ENCODE measurements around the gene NCS1. TPM values are rescaled to one million over a fixed set of nuclear protein-coding genes. Genes with fewer than 3 reads are reported as not detected.

NCS1 gene
- total RNA-seq (0.22 TPM), polyA plus RNA-seq (not detected)

- Mint-ChIP-seq H3K36me3 (no peaks in the 10 kb centered on the region), H3K27me3 (peaks cover 17% of the 10 kb centered on the region), H3K4me1 (peaks cover 0 to 14% (median 4%) of the 10 kb centered on the region in 4 donors), H3K9me3 (peaks cover 0 to 2% (median 0%) of the 10 kb centered on the region in 7 donors), H3K4me3 (peak within 1 kb of the TSS; percentile 74 to 85 (median 78)), H3K27ac (peak within 1 kb of the TSS in 1 of 3 donors; percentile 52)
- H3K27ac ChIP-seq (ENCODE audit: insufficient read depth, low read length, poor library complexity, severe bottlenecking): no peak within 1 kb of the TSS
- no peaks in the 10 kb centered on the region for H3K27me3 ChIP-seq (ENCODE audit: control insufficient read depth, insufficient read depth, low read length)
- no peaks in the 10 kb centered on the region for H3K9me3 ChIP-seq (ENCODE audit: control insufficient read depth in 2 of 2, low read length in 2 of 2)
- no peaks in the 10 kb centered on the region for H3K36me3 ChIP-seq (ENCODE audit: control insufficient read depth, insufficient read depth, low read length)
- ATAC-seq (ENCODE audit: low read depth in 2 of 2) (peak; percentile 44 to 46), DNase-seq (peak in 1 of 3 donors; percentile 23)
- no peak within 1 kb of the TSS for H3K4me3 ChIP-seq (ENCODE audit: low read depth, low read length)
- H3K4me1 ChIP-seq (ENCODE audit: control insufficient read depth, insufficient read depth, low read length, poor library complexity, severe bottlenecking): peaks cover 4% of the 10 kb centered on the region
These were observed at the start of gene NCS1 for GRCh38 chr9:130172161-130172857. Gene NCS1 (plus strand): TSS chr9:130172404. CDS start chr9:130172664, 260 bp downstream.

DNA sequence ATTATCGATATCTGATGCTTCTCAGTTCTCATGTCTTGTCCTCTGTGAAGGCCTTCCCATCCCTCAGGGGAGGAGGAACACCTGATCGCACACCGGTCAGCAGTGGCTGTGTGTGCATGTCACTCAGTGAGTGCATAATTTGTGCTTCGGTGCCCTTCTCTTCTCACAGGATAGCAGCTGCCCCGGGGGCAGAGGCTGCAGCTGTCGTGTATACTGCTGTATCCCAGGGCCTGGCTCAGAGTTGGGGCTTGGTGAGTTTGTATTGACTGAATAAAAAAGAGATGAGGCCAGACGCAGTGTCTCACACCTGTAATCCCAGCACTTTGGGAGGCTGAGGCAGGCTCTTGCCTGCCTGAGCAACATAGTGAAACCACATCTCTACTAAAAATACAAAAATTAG, 49.7 kb upstream of the NCS1 start:
- H3K27ac Mint-ChIP-seq: no peak overlapping the region
- peaks cover 24% of the 10 kb centered on the region for H3K36me3 Mint-ChIP-seq
- H3K27me3 Mint-ChIP-seq: no peaks in the 10 kb centered on the region
- H3K4me1 Mint-ChIP-seq: peaks cover 10 to 18% (median 15%) of the 10 kb centered on the region in 4 donors
- no peaks in the 10 kb centered on the region for H3K27me3 ChIP-seq (ENCODE audit: control insufficient read depth, insufficient read depth, low read length)
- ATAC-seq (ENCODE audit: low read depth in 2 of 2) (no peak), DNase-seq (no peak)
- peaks cover 19% of the 10 kb centered on the region for H3K36me3 ChIP-seq (ENCODE audit: control insufficient read depth, insufficient read depth, low read length)
- no peak overlapping the region for H3K4me3 ChIP-seq (ENCODE audit: low read depth, low read length)
- H3K9me3 Mint-ChIP-seq: no peaks in the 10 kb centered on the region
- no peaks in the 10 kb centered on the region for H3K9me3 ChIP-seq (ENCODE audit: control insufficient read depth in 2 of 2, low read length in 2 of 2)
- H3K4me1 ChIP-seq (ENCODE audit: control insufficient read depth, insufficient read depth, low read length, poor library complexity, severe bottlenecking): peaks cover 8% of the 10 kb centered on the region
- no peak overlapping the region for H3K27ac ChIP-seq (ENCODE audit: insufficient read depth, low read length, poor library complexity, severe bottlenecking)
- no peak overlapping the region for H3K4me3 Mint-ChIP-seq

DNA sequence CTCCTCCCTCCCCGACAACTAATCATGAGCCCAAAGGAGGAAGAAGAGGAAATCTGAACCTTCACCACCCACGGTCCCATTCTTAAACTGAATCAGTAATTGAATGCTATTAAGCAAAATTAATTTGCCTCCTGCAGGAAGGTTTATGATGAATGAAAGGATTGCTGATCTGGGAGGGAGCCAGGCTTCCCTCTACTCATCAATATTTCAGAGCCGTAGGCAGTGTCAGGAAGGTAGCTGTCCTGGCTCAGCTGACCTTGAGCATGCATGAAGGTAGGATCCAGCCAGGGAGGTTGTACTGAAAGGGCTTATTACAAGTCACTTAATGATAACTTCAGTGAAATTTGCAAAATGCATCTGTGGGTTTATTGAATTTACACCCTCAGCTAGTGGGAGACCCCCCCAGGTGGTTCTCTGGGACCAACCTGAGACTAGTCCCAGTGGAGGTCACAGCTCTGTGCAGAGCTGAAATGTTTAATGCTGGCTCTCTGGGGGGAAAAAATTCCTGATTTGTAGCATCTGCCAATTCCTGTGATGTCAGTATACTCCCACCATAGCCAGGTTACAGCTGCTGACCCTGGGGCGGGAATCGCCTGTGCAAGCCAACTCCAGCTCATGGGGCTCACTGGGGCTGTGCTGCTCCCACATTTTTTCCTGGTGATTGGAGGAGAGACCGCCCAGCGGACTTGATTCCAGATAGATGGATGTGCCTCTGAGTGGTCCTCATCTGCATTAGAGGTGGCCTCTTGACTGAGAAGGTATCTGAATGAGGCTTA, 47.9 kb upstream of the NCS1 start:
- Mint-ChIP-seq H3K36me3 (peaks cover 23% of the 10 kb centered on the region), H3K4me3 (no peak overlapping the region), H3K27me3 (no peaks in the 10 kb centered on the region), H3K9me3 (no peaks in the 10 kb centered on the region), H3K4me1 (peaks cover 17 to 36% (median 29%) of the 10 kb centered on the region in 4 donors), H3K27ac (peak overlapping the region in 1 of 3 donors; percentile 73)
- ATAC-seq (ENCODE audit: low read depth in 2 of 2) (no peak), DNase-seq (no peak)
- H3K4me1 ChIP-seq (ENCODE audit: control insufficient read depth, insufficient read depth, low read length, poor library complexity, severe bottlenecking): peaks cover 26% of the 10 kb centered on the region
- no peaks in the 10 kb centered on the region for H3K9me3 ChIP-seq (ENCODE audit: control insufficient read depth in 2 of 2, low read length in 2 of 2)
- no peaks in the 10 kb centered on the region for H3K27me3 ChIP-seq (ENCODE audit: control insufficient read depth, insufficient read depth, low read length)
- H3K4me3 ChIP-seq (ENCODE audit: low read depth, low read length): no peak overlapping the region
- peaks cover 14% of the 10 kb centered on the region for H3K36me3 ChIP-seq (ENCODE audit: control insufficient read depth, insufficient read depth, low read length)
- no peak overlapping the region for H3K27ac ChIP-seq (ENCODE audit: insufficient read depth, low read length, poor library complexity, severe bottlenecking)

GRCh38 chr9:130126721-130127433, 45.3 kb upstream of the NCS1 start:
- Histone ChIP-seq H3K27me3 (ENCODE audit: control insufficient read depth, insufficient read depth, low read length) (no peaks in the 10 kb centered on the region), H3K27ac (ENCODE audit: insufficient read depth, low read length, poor library complexity, severe bottlenecking) (peak overlapping the region; percentile 95), H3K9me3 (ENCODE audit: control insufficient read depth in 2 of 2, low read length in 2 of 2) (no peaks in the 10 kb centered on the region), H3K36me3 (ENCODE audit: control insufficient read depth, insufficient read depth, low read length) (peaks cover 5% of the 10 kb centered on the region), H3K4me3 (ENCODE audit: low read depth, low read length) (peak overlapping the region; percentile 11), H3K4me1 (ENCODE audit: control insufficient read depth, insufficient read depth, low read length, poor library complexity, severe bottlenecking) (peaks cover 41% of the 10 kb centered on the region)
- Mint-ChIP-seq H3K27ac (peak overlapping the region; percentile 87 to 97 (median 90)), H3K36me3 (peaks cover 17% of the 10 kb centered on the region), H3K9me3 (no peaks in the 10 kb centered on the region), H3K27me3 (no peaks in the 10 kb centered on the region), H3K4me3 (peak overlapping the region; percentile 5 to 81 (median 46)), H3K4me1 (peaks cover 17 to 52% (median 41%) of the 10 kb centered on the region in 4 donors)
- no peak for ATAC-seq (ENCODE audit: low read depth in 2 of 2)
- no peak for DNase-seq

DNA sequence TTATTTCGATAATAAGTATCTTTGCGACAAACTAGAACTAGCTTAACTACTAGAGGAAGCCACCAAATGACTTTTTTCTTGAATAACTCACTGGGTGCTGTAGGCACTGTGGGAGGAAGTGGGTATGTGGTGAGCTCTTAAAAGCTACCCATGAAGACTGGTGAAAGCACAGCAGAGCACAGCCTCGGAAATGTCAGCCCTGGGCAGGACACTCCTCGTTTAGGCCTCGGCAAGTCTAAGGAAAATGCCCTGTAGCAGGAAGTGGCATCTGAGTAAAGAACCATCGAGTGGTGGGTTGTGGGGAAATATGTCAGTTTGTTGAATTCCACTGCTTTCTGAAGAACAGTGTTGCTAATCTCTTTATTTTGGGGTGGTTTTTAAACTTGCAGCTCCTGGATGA, 44.0 kb upstream of the NCS1 start:
- H3K4me3 Mint-ChIP-seq: peak overlapping the region; percentile 76 to 95 (median 84)
- H3K9me3 Mint-ChIP-seq: no peaks in the 10 kb centered on the region
- peak overlapping the region; percentile 96 to 98 (median 97) for H3K27ac Mint-ChIP-seq
- Histone ChIP-seq H3K36me3 (ENCODE audit: control insufficient read depth, insufficient read depth, low read length) (peaks cover 5% of the 10 kb centered on the region), H3K4me3 (ENCODE audit: low read depth, low read length) (peak overlapping the region; percentile 81), H3K4me1 (ENCODE audit: control insufficient read depth, insufficient read depth, low read length, poor library complexity, severe bottlenecking) (peaks cover 41% of the 10 kb centered on the region), H3K27me3 (ENCODE audit: control insufficient read depth, insufficient read depth, low read length) (no peaks in the 10 kb centered on the region), H3K27ac (ENCODE audit: insufficient read depth, low read length, poor library complexity, severe bottlenecking) (peak overlapping the region; percentile 95), H3K9me3 (ENCODE audit: control insufficient read depth in 2 of 2, low read length in 2 of 2) (no peaks in the 10 kb centered on the region)
- H3K36me3 Mint-ChIP-seq: peaks cover 17% of the 10 kb centered on the region
- DNase-seq (peak; percentile 64 to 94 (median 84)), ATAC-seq (ENCODE audit: low read depth in 2 of 2) (peak; percentile 95)
- H3K4me1 Mint-ChIP-seq: peaks cover 17 to 57% (median 44%) of the 10 kb centered on the region in 4 donors
- H3K27me3 Mint-ChIP-seq: no peaks in the 10 kb centered on the region

DNA sequence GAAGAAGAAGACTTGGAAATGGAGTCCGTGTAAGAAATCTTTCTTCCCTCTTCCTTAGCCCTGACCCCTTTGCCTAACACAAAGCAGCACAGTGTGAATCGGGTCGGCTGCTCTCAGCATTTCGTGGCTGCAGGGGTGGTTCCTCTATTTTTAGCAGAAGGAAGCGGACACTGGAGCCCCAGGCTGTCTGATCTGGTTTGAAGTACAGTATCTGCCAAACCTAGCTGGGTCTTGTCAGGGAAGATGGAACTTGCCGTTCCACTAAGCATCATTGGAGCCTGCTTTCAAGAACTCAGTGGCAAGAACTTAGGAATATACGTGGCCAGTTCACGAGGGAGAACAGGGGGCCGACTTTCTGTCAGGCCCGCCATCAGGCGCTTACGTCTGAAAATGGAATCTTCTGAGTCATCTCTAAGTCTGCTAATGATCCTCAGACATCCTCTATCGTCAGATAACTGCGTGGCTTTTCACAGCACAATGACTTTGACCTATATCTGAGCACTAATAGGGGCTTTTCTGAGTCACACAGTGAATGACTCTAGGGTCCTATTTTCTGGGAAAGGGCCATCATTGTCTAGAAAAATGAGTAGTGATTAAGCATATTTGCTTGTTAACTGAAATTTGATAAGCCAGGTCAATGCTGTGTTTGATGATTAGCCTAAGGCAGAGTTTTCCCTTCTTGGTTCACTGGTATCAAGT, 43.3 kb upstream of the NCS1 start:
- Histone ChIP-seq H3K4me3 (ENCODE audit: low read depth, low read length) (peak overlapping the region; percentile 81), H3K9me3 (ENCODE audit: control insufficient read depth in 2 of 2, low read length in 2 of 2) (no peaks in the 10 kb centered on the region), H3K27me3 (ENCODE audit: control insufficient read depth, insufficient read depth, low read length) (no peaks in the 10 kb centered on the region), H3K36me3 (ENCODE audit: control insufficient read depth, insufficient read depth, low read length) (peaks cover 5% of the 10 kb centered on the region), H3K27ac (ENCODE audit: insufficient read depth, low read length, poor library complexity, severe bottlenecking) (peak overlapping the region; percentile 95), H3K4me1 (ENCODE audit: control insufficient read depth, insufficient read depth, low read length, poor library complexity, severe bottlenecking) (peaks cover 41% of the 10 kb centered on the region)
- Mint-ChIP-seq H3K9me3 (no peaks in the 10 kb centered on the region), H3K4me1 (peaks cover 17 to 61% (median 44%) of the 10 kb centered on the region in 4 donors), H3K27me3 (no peaks in the 10 kb centered on the region), H3K4me3 (peak overlapping the region; percentile 76 to 95 (median 84)), H3K36me3 (peaks cover 17% of the 10 kb centered on the region), H3K27ac (peak overlapping the region; percentile 96 to 98 (median 97))
- peak; percentile 65 to 75 for ATAC-seq (ENCODE audit: low read depth in 2 of 2)
- peak; percentile 44 to 75 (median 46) for DNase-seq
